AG04449 (cell line): Measurements from ENCODE around the gene SORBS1.

Experiments used
- CTCF ChIA-PET: fragments of 350-600 bp; formaldehyde crosslinking; extraction: SDS; loops from one replicate; lab custom pipeline; 2021; ENCODE audit warnings: antibody characterized with exemption; lab: Yijun Ruan, JAX
- POLR2A ChIA-PET: fragments of 400-600, 350-600 bp; formaldehyde crosslinking; extraction: SDS; loops from one replicate; lab custom pipeline; 2020; ENCODE audit warnings: antibody characterized with exemption, inconsistent platforms; lab: Yijun Ruan, JAX
- DNase-seq: peaks from one replicate; pipeline ENCODE4 v3.0.0-alpha.2; 2010; ENCODE audit warnings: low read depth, low spot score
- H3K4me3 ChIP-seq: 2 replicates; pipeline ENCODE4 v1.5.1; 2011; ENCODE audit warnings: low read depth, mild to moderate bottlenecking, control low read depth, low read length
- TF ChIP-seq, protein P1 (sequence below): IDR thresholded peaks from one replicate; pipeline ENCODE4 v1.5.1; 2011; ENCODE audit warnings: mild to moderate bottlenecking, moderate library complexity, low read length, control low read depth, inconsistent platforms; ENCODE audit not compliant: insufficient read depth; ENCODE audit errors: missing control alignments

The SORBS1 gene

DNA sequence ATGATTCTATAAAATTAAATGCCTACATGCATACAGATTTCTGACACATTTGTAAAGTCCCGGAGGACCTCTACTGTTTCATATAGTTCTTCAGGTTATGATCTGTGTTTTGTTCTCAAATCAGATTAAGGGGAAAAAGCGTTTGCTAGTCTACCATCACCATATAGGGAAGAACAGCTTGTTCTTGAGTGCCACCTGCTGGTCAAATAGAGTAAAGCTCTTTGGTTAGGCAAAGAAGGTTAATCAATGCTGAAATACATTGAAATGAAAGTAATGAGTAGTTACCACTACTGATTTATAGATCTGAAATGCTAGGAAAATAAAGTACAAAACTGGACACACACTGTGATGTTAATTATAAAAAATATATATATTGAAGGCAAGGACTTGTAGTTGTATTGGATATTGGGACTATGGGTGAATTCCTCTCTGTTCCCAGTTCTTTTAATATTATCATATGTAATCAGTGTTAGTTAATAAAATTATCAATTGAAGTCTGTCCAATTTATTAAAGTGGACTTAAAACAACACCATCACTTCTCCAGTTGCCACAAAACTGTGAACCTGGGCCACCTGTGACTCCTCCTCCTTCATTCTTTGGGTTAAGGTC lies 197.8 kb downstream of the SORBS1 start:
- ChIA-PET POLR2A (no interaction called here), CTCF (interaction anchor here (0.9 to 17.8 kb wide), 37 partner anchors 13 to 735 kb away, joined by 3 to 601 read pairs (median 6); no protein-coding TSS in a partner anchor)
- H3K4me3 ChIP-seq = no peak overlapping the region
- no peak for DNase-seq
- TF ChIP-seq, protein P1, sequence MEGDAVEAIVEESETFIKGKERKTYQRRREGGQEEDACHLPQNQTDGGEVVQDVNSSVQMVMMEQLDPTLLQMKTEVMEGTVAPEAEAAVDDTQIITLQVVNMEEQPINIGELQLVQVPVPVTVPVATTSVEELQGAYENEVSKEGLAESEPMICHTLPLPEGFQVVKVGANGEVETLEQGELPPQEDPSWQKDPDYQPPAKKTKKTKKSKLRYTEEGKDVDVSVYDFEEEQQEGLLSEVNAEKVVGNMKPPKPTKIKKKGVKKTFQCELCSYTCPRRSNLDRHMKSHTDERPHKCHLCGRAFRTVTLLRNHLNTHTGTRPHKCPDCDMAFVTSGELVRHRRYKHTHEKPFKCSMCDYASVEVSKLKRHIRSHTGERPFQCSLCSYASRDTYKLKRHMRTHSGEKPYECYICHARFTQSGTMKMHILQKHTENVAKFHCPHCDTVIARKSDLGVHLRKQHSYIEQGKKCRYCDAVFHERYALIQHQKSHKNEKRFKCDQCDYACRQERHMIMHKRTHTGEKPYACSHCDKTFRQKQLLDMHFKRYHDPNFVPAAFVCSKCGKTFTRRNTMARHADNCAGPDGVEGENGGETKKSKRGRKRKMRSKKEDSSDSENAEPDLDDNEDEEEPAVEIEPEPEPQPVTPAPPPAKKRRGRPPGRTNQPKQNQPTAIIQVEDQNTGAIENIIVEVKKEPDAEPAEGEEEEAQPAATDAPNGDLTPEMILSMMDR = peak; percentile 69

DNA sequence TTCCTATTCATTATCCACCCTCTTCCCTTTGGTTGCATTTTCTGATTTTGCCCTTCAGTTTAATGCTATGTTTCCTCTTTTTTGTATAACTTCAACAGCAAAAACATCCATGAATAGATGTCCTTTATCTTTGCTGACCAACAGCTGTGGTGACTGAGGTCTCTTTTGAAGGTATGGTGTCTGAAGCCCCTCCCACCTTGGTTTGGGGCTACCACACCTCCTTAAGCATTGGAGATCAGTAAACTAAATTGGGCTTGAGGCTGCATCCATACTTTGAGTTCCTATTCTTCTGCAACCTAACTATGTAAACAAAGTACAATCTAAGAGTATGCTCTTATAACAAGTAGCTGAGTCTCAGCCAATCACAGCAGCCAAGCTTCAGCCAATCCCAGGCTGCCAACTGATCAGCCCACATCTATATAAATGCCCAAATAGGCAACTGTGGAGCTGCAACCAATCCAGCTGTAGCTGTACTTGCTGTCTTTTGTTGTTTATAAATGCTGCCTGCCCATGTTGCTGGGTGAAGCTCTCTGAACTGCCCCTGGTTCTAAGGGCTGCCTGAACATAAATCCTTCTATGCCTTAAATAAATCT lies 201.0 kb downstream of the SORBS1 start:
- no peak for DNase-seq
- ChIA-PET CTCF (interaction anchor here (1.1 to 17.8 kb wide), 15 partner anchors 10 to 227 kb away, joined by 3 to 601 read pairs (median 6); no protein-coding TSS in a partner anchor), POLR2A (no interaction called here)
- TF ChIP-seq, protein P1 = no peak
- H3K4me3 ChIP-seq = no peak overlapping the region

DNA sequence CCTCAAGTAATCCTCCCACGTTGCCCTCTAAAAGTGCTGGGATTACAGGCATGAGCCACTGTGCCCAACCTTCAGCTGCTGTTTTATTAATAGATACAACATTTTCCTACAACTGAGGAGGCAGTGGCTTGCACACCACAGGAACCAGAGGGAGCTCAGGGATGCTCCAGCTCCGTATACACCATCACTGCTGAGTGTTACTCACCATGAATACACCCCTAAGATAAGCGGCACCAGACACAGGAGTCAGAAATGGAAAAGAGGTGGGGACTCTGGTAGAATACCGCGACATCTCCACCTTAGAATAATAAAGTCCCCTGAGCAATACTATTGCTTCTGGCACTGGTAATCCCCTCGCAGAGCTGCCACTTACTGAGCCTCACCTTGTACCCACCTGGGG lies 201.7 kb downstream of the SORBS1 start:
- no peak overlapping the region for H3K4me3 ChIP-seq
- TF ChIP-seq, protein P1 = no peak
- CTCF ChIA-PET = interaction anchor here (1.2 to 17.8 kb wide), 9 partner anchors 10 to 226 kb away, joined by 3 to 601 read pairs (median 75); no protein-coding TSS in a partner anchor
- POLR2A ChIA-PET = no interaction called here
- no peak for DNase-seq

DNA sequence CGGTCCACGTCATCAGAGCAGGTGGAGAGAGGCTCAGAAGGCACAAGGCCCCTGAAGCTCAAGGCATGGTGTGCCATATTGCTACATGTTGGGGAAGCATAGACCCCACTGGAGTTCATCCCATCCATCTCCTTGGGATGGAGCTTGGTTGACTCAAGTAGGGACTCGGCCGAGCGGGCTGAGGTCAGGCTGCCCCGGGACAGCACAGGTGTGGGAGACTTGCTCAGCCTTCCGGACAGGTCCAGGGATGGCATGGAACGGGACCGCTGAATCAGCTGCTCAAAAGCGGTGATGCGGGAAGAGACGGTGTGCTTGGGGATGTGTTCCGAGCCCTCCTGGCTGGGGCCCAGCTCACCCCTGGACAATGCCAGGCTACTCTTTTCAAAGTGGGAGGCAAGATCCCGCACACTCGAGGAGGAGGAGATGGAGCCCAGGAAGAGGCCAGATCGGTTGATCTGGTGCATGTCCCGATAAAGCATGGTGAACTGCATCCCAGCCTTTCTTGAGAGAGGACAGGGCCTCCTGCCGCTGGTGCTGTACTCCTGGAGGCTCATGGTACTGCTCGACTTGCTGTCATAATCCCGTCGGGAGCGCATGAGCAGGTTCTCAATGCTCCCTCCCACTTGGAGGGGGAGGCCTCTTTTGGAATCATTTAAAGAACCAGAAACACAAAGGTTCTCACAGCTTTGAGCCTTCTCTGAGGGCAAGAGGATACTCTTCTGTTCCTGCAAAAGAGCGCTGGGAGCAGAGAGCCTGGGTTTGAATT lies 204.8 kb downstream of the SORBS1 start:
- TF ChIP-seq, protein P1 = no peak
- no peak for DNase-seq
- no peak overlapping the region for H3K4me3 ChIP-seq
- CTCF ChIA-PET = interaction anchor here (17.8 kb wide), 1 partner anchor 113 kb away, joined by 601 read pairs; no protein-coding TSS in a partner anchor
- POLR2A ChIA-PET = no interaction called here

DNA sequence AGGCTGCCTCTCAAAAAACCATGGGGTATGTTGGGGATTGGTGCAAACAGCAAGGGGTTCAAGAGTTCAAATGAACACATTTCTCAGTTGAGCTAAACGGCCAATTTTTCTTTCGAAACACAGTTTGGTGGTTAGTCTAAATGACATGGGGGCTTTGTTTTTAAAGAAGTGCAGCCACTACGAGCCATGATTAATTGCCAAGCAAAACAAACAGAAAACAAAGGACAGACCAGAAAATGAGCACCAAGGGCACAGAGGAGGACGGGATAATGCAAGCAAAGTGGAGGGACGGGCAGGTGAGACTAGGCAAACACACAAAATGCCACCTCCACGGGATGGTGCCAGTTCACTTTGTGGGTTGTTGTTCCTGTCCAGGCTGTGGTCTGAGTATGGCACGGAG lies 205.9 kb downstream of the SORBS1 start:
- H3K4me3 ChIP-seq = no peak overlapping the region
- no peak for DNase-seq
- ChIA-PET CTCF (interaction anchor here (0.8 to 17.8 kb wide), 3 partner anchors 7 to 152 kb away, joined by 3 to 601 read pairs (median 118); no protein-coding TSS in a partner anchor), POLR2A (no interaction called here)
- TF ChIP-seq, protein P1 = no peak
